GM12872 (cell line): ENCODE measurements around the gene MGAT3.

ENCODE experiments used
- TF ChIP-seq, protein P1 (sequence below): IDR thresholded peaks from 3 replicates; pipeline ENCODE4 v1.5.1; 2011; ENCODE audit warnings: low read depth, mild to moderate bottlenecking, low read length, moderate library complexity; ENCODE audit not compliant: insufficient read depth

The MGAT3 gene

DNA sequence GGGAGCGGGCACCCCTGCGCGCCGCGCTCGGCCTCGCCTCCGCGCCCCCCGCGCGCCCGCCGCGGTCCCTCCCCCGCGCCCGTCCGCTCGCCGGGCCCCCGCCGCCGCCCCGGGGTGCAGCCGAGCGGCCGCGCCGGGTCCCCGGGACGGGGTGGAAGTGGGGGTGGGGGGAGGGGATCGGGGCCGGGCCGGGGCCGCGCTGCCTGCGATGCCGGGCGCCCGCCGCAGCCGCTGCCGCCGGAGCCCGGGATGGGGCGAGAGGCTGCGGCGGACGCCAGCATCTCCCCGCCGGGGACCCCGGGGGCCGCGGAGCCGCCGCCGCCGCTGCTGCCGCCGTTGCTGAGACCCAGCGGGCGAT lies 365 bp downstream of the MGAT3 start:
- TF ChIP-seq, protein P1, sequence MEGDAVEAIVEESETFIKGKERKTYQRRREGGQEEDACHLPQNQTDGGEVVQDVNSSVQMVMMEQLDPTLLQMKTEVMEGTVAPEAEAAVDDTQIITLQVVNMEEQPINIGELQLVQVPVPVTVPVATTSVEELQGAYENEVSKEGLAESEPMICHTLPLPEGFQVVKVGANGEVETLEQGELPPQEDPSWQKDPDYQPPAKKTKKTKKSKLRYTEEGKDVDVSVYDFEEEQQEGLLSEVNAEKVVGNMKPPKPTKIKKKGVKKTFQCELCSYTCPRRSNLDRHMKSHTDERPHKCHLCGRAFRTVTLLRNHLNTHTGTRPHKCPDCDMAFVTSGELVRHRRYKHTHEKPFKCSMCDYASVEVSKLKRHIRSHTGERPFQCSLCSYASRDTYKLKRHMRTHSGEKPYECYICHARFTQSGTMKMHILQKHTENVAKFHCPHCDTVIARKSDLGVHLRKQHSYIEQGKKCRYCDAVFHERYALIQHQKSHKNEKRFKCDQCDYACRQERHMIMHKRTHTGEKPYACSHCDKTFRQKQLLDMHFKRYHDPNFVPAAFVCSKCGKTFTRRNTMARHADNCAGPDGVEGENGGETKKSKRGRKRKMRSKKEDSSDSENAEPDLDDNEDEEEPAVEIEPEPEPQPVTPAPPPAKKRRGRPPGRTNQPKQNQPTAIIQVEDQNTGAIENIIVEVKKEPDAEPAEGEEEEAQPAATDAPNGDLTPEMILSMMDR, result no peak

GRCh38 chr22:39457556-39458443 lies 988 bp downstream of the MGAT3 start:
- TF ChIP-seq, protein P1, result no peak

DNA sequence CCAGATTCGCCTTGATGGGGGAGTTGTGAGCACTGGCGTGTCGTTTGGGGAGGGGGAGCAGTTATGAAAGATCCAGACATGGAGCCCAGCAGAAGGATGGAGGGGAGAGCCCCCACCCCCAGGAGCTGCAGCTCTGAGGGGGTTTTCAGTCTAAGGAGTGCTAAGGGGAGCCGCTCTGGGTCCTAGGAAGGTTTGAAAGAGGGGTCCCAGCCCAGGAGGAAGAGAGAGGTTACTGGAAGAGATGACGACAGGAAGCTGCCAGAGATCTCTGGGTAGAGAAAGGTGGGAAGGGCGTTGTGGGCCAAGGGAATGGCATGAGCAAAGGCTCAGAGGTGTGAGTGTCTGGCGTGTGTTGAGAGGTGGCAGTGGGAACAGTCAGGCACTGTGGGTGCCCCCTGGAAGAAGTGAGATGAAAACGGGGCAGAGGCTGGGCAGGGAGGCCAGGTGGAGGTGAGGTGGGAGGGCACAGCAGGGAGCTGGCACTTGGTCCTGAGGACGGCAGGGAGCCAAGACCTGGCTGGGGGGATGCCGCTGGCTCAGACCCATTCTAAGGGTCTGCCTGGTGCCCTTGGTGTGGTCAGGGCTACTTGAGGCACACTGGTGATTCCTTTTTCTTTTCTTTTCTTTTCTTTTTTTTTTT lies 1.8 kb downstream of the MGAT3 start:
- TF ChIP-seq, protein P1, result no peak

GRCh38 chr22:39459681-39460080 lies 2.9 kb downstream of the MGAT3 start:
- TF ChIP-seq, protein P1, result no peak

DNA sequence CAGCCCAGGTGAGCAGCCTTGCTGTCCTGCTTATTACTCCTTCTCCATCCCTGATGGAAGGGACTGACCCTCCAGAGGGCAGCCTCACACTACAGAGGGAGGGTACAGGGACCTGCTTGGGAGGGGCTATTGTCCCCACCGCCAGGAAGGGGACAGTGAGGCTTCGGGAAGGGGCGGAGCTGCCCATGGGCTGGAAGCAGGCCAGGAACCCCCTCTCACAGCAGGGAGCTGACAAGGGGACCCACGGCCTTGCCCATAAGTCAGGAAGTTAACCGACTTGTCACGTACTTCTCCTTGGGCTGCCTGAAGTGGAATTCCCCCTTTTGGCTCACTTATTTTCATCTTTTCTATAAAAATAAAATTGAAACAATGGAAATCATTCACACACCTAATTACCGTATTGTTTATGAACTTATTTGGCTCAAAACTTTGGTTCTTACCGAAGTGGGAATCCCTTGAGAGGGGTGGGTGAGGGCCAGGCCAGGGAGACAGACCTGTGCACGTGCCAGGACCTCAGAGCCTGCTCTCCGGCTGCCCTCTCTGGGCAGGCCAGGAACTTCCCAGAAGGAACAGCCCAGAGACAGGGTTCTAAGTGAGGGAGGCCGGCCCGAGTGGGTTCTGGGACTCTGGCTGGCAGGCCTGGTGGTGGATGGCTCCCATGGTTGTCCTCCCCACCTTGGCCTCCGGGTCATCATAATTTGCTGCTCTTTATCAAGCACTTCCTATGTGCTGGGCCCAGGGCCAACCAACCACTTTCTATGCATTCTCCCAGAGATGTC lies 5.8 kb downstream of the MGAT3 start:
- TF ChIP-seq, protein P1, result no peak

- TF ChIP-seq, protein P1, result no peak
Measured at GRCh38 chr22:39463277-39463676, 6.5 kb downstream of the MGAT3 start.

DNA sequence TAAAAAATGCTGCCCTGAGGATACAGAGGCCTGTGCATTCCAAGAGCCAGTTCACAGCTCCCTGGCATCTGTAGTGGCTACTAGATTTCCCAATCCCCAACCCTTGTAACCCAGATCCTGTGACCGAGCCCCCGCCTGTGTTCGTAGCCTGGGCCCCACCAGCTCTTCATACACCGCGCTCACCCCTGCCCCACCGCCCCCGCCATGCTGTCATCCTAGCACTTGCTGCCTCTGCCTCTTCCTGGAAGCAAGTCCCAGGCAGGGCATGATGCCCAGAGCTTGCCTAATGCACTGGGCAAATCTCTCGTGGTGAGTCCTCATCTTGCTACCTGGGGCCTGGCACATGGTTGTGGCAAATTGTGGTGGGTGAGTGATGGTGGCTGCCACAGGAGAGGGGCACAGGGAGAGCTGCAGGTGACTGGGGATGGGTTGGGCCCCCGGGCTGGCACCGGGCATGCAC lies 7.1 kb downstream of the MGAT3 start:
- TF ChIP-seq, protein P1, result no peak
